Hepatocyte (in vitro differentiated cells): ENCODE results near the gene YJEFN3.

Experiments
- EZH2 ChIP-seq: fragments of 200-600 bp; sonication (generic); IDR thresholded peaks from 2 replicates; pipeline ENCODE4 v1.6.1; 2016; ENCODE audit warnings: antibody characterized with exemption, mild to moderate bottlenecking, borderline replicate concordance
- TF ChIP-seq, protein P1 (sequence below): fragments of 200-600 bp; sonication (generic); IDR thresholded peaks from 2 replicates; pipeline ENCODE4 v1.5.1; 2016; ENCODE audit warnings: antibody characterized with exemption, mild to moderate bottlenecking; ENCODE audit not compliant: poor library complexity

DNA sequence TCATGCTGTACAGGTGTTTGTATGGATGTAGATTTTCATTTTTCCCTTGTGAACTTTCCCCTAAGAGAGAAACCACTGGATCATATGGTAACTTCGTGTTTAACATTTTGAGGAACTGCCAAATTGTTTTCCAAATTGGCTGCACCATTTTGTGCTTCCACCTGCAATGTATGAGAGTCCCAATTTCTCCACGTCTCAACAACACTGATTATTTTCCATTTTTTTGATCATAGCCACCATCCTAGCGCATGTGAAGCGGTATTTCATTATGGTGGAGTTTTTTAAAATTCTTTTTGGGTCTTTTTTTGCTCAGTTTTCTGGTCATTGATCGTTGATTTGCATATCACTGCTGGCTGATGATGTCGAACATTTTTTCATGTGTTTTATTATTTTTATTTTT lies 7.7 kb upstream of the YJEFN3 start:
- TF ChIP-seq, protein P1, sequence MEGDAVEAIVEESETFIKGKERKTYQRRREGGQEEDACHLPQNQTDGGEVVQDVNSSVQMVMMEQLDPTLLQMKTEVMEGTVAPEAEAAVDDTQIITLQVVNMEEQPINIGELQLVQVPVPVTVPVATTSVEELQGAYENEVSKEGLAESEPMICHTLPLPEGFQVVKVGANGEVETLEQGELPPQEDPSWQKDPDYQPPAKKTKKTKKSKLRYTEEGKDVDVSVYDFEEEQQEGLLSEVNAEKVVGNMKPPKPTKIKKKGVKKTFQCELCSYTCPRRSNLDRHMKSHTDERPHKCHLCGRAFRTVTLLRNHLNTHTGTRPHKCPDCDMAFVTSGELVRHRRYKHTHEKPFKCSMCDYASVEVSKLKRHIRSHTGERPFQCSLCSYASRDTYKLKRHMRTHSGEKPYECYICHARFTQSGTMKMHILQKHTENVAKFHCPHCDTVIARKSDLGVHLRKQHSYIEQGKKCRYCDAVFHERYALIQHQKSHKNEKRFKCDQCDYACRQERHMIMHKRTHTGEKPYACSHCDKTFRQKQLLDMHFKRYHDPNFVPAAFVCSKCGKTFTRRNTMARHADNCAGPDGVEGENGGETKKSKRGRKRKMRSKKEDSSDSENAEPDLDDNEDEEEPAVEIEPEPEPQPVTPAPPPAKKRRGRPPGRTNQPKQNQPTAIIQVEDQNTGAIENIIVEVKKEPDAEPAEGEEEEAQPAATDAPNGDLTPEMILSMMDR: no peak
- no peak for TF ChIP-seq EZH2
